ENCODE measurements around the gene CUX1.

DNA sequence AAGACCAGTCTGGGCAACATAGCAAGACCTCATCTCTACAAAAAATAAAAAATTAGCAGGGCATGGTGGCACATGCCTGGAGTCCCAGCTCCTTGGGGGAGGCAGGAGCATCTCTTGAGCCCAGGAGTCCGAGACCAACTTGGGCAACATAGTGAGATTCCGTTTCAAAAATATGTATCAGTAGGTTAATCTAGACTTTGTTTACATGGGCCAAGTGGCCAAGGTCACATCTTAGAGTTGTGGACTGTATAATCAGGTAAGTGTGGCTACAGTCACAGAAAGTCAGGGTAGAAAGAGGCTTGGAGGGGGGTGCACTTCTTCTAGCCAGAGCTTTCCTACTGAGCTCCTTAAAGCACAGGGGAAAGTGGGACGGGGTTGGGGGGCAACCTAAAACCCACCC is 174.4 kb downstream of the CUX1 start:
- TF ChIP-seq, protein P1, sequence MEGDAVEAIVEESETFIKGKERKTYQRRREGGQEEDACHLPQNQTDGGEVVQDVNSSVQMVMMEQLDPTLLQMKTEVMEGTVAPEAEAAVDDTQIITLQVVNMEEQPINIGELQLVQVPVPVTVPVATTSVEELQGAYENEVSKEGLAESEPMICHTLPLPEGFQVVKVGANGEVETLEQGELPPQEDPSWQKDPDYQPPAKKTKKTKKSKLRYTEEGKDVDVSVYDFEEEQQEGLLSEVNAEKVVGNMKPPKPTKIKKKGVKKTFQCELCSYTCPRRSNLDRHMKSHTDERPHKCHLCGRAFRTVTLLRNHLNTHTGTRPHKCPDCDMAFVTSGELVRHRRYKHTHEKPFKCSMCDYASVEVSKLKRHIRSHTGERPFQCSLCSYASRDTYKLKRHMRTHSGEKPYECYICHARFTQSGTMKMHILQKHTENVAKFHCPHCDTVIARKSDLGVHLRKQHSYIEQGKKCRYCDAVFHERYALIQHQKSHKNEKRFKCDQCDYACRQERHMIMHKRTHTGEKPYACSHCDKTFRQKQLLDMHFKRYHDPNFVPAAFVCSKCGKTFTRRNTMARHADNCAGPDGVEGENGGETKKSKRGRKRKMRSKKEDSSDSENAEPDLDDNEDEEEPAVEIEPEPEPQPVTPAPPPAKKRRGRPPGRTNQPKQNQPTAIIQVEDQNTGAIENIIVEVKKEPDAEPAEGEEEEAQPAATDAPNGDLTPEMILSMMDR (conservative IDR thresholded peaks at IDR 0.05; ENCODE audit: low read depth, low read length): no peak
- no peak for TF ChIP-seq EZH2phosphoT487 (IDR thresholded peaks at IDR 0.05; ENCODE audit: borderline replicate concordance, low read length)
